Measurements from ENCODE around the gene OR10H3. TPM values are rescaled to one million over a fixed set of nuclear protein-coding genes. Genes with fewer than 3 reads are reported as not detected.

OR10H3 gene
- polyA plus RNA-seq, 1 donor from 2014 or later: not detected

- H3K27me3 ChIP-seq (ENCODE audit: insufficient read depth, low read depth, low read length): no peaks in the 10 kb centered on the region
- no peak overlapping the region for H3K4me2 ChIP-seq (ENCODE audit: low read length)
- no peak overlapping the region for H2AFZ ChIP-seq (ENCODE audit: low read depth, low read length)
- H3K27ac ChIP-seq (ENCODE audit: low read length): no peak overlapping the region
- H3K9ac ChIP-seq (ENCODE audit: low read length): no peak overlapping the region
- H4K20me1 ChIP-seq (ENCODE audit: insufficient read depth): no peaks in the 10 kb centered on the region
- no peaks in the 10 kb centered on the region for H3F3A ChIP-seq (ENCODE audit: insufficient read depth, low read length, poor library complexity, severe bottlenecking)
- H3K9me2 ChIP-seq (ENCODE audit: insufficient read depth, low read length): no peaks in the 10 kb centered on the region
- no peaks in the 10 kb centered on the region for H3K79me2 ChIP-seq (replicated peaks; ENCODE audit: insufficient read depth, low read length)
- peaks cover 4% of the 10 kb centered on the region for H3K9me3 ChIP-seq (ENCODE audit: low read length)
- no peak for TF ChIP-seq CTCF (IDR thresholded peaks at IDR 0.05; ENCODE audit: poor library complexity, severe bottlenecking)
- H3K36me3 ChIP-seq (ENCODE audit: insufficient read depth, low read length): no peaks in the 10 kb centered on the region
- no peak overlapping the region for H3K4me3 ChIP-seq (ENCODE audit: low read length)
Observed at GRCh38 chr19:15780610-15781418, 43.0 kb downstream of the OR10H3 start.

GRCh38 chr19:15781661-15782060 is 43.9 kb downstream of the OR10H3 start:
- peaks cover 3% of the 10 kb centered on the region for H3K9me3 ChIP-seq (ENCODE audit: low read length)
- H3K4me3 ChIP-seq (ENCODE audit: low read length): no peak overlapping the region
- no peaks in the 10 kb centered on the region for H3K9me2 ChIP-seq (ENCODE audit: insufficient read depth, low read length)
- TF ChIP-seq EZH2 (IDR thresholded peaks at IDR 0.05; ENCODE audit: borderline replicate concordance, insufficient read depth, low read length, poor library complexity, severe bottlenecking): no peak
- TF ChIP-seq REST (IDR thresholded peaks at IDR 0.05; ENCODE audit: borderline replicate concordance): no peak
- TF ChIP-seq CTCF (IDR thresholded peaks at IDR 0.05; ENCODE audit: poor library complexity, severe bottlenecking): no peak
- TF ChIP-seq SMC3 (conservative IDR thresholded peaks at IDR 0.05; ENCODE audit: poor library complexity): no peak
- TF ChIP-seq RAD21 (conservative IDR thresholded peaks at IDR 0.05): no peak
- no peak for TF ChIP-seq POLR2AphosphoS5 (IDR thresholded peaks at IDR 0.05)
- no peak for TF ChIP-seq TAF1 (IDR thresholded peaks at IDR 0.05; ENCODE audit: low read depth)
- TF ChIP-seq MXI1 (conservative IDR thresholded peaks at IDR 0.05; ENCODE audit: poor library complexity, severe bottlenecking): no peak
- no peak for TF ChIP-seq EP300 (conservative IDR thresholded peaks at IDR 0.05; ENCODE audit: poor library complexity, severe bottlenecking)
- no peaks in the 10 kb centered on the region for H3F3A ChIP-seq (ENCODE audit: insufficient read depth, low read length, poor library complexity, severe bottlenecking)
- H3K79me2 ChIP-seq (replicated peaks; ENCODE audit: insufficient read depth, low read length): no peaks in the 10 kb centered on the region
- H3K27ac ChIP-seq (ENCODE audit: low read length): no peak overlapping the region
- no peaks in the 10 kb centered on the region for H4K20me1 ChIP-seq (ENCODE audit: insufficient read depth)
- no peak overlapping the region for H2AFZ ChIP-seq (ENCODE audit: low read depth, low read length)
- H3K27me3 ChIP-seq (ENCODE audit: insufficient read depth, low read depth, low read length): no peaks in the 10 kb centered on the region
- no peak overlapping the region for H3K9ac ChIP-seq (ENCODE audit: low read length)
- H3K4me2 ChIP-seq (ENCODE audit: low read length): no peak overlapping the region
- H3K36me3 ChIP-seq (ENCODE audit: insufficient read depth, low read length): no peaks in the 10 kb centered on the region

Data from neural cell (in vitro differentiated cells).